WTC11 (cell line): Measurements from ENCODE around the gene PHF12. TPM values are rescaled to one million over a fixed set of nuclear protein-coding genes. Genes with fewer than 3 reads are reported as not detected.

ENCODE experiments used
- ATAC-seq: fragments of 200-7000 bp; cut with Tn5 transposase; 2 replicates; pipeline ENCODE4 v1.10.0; 2021; ENCODE audit warnings: mild to moderate bottlenecking, moderate library complexity
- CTCF ChIA-PET: fragments of 300-600 bp; sonication (Branson Sonifier 250); formaldehyde crosslinking; loops from one replicate; lab custom pipeline; 2021; ENCODE audit warnings: antibody characterized with exemption; lab: Charles Lee
- POLR2A ChIA-PET: fragments of 350-600 bp; sonication (Branson Sonifier 250); formaldehyde crosslinking; loops from one replicate; lab custom pipeline; 2021; ENCODE audit warnings: antibody characterized with exemption; lab: Charles Lee
- DNase-seq: peaks from one replicate; pipeline ENCODE4 v3.0.0; 2021; ENCODE audit warnings: low spot score
- H3K27ac Mint-ChIP-seq: 2 replicates; pipeline ENCODE4 v1.8.0; 2021; ENCODE audit warnings: mixed read lengths
- H3K27me3 Mint-ChIP-seq: 2 replicates; pipeline ENCODE4 v1.8.0; 2021; ENCODE audit warnings: low read depth, mild to moderate bottlenecking, moderate library complexity, mixed read lengths
- H3K36me3 Mint-ChIP-seq: 2 replicates; pipeline ENCODE4 v1.8.0; 2021; ENCODE audit warnings: mixed read lengths
- H3K4me1 Mint-ChIP-seq: 2 replicates; pipeline ENCODE4 v1.8.0; 2022; ENCODE audit warnings: mixed read lengths
- H3K4me3 Mint-ChIP-seq: 2 replicates; pipeline ENCODE4 v1.8.0; 2021; ENCODE audit warnings: mild to moderate bottlenecking, moderate library complexity, mixed read lengths
- H3K9me3 Mint-ChIP-seq: 2 replicates; pipeline ENCODE4 v1.8.0; 2021; ENCODE audit warnings: mixed read lengths
- ATF1 ChIP-seq: sonication (generic); formaldehyde crosslinking; IDR thresholded peaks from 2 replicates; pipeline ENCODE4 v1.8.1; 2023; ENCODE audit warnings: mild to moderate bottlenecking, moderate library complexity, missing genetic modification reagents
- IRF2 ChIP-seq: sonication (generic); formaldehyde crosslinking; IDR thresholded peaks from 2 replicates; pipeline ENCODE4 v1.8.0; 2022; ENCODE audit warnings: low read depth, missing genetic modification reagents, borderline replicate concordance
- JAZF1 ChIP-seq: fragments of 250-450 bp; sonication (Bioruptor Pico); IDR thresholded peaks from 2 replicates; pipeline ENCODE4 v1.9.0; 2021; ENCODE audit warnings: moderate library complexity, mild to moderate bottlenecking, inconsistent platforms
- MXD4 ChIP-seq: fragments of 250-450 bp; sonication (Bioruptor Pico); IDR thresholded peaks from 2 replicates; pipeline ENCODE4 v1.8.0; 2021; ENCODE audit warnings: mild to moderate bottlenecking, moderate library complexity, borderline replicate concordance
- MYBL2 ChIP-seq: sonication (generic); formaldehyde crosslinking; IDR thresholded peaks from 2 replicates; pipeline ENCODE4 v1.8.1; 2023; ENCODE audit warnings: mild to moderate bottlenecking, moderate library complexity, missing genetic modification reagents
- NR3C1 ChIP-seq: sonication (generic); formaldehyde crosslinking; conservative IDR thresholded peaks from 2 replicates; pipeline ENCODE4 v1.8.1; 2023; ENCODE audit warnings: low read depth, mild to moderate bottlenecking, missing genetic modification reagents
- RELA ChIP-seq: sonication (generic); formaldehyde crosslinking; IDR thresholded peaks from 2 replicates; pipeline ENCODE4 v1.8.1; 2022; ENCODE audit warnings: missing genetic modification reagents, mild to moderate bottlenecking, borderline replicate concordance
- ZNF263 ChIP-seq: sonication (generic); formaldehyde crosslinking; IDR thresholded peaks from 2 replicates; pipeline ENCODE4 v1.8.1; 2022; ENCODE audit warnings: low read depth, mild to moderate bottlenecking, moderate library complexity, missing genetic modification reagents
- total RNA-seq: library from RNA; stranded (reverse); gene quantifications from 3 replicates; pipeline ENCODE4 v1.2.3, GENCODE V29; 2021
- TF ChIP-seq, protein P1 (sequence below): sonication (generic); formaldehyde crosslinking; IDR thresholded peaks from 2 replicates; pipeline ENCODE4 v1.8.1; 2023; ENCODE audit warnings: mild to moderate bottlenecking, moderate library complexity, missing genetic modification reagents
- TF ChIP-seq, protein P2 (sequence below): fragments of 250-450 bp; sonication (Bioruptor Pico); IDR thresholded peaks from 2 replicates; pipeline ENCODE4 v1.9.0; 2021; ENCODE audit warnings: mild to moderate bottlenecking
- TF ChIP-seq, protein P3 (sequence below): fragments of 250-450 bp; sonication (Bioruptor Pico); IDR thresholded peaks from 2 replicates; pipeline ENCODE4 v2.1.2; 2022; ENCODE audit warnings: mild to moderate bottlenecking, moderate library complexity
- TF ChIP-seq, protein P4 (sequence below): fragments of 250-450 bp; sonication (Bioruptor Pico); IDR thresholded peaks from 2 replicates; pipeline ENCODE4 v1.9.0; 2021; ENCODE audit warnings: mild to moderate bottlenecking, borderline replicate concordance
- TF ChIP-seq, protein P5 (sequence below): sonication (generic); formaldehyde crosslinking; IDR thresholded peaks from 2 replicates; pipeline ENCODE4 v1.8.1; 2022; ENCODE audit warnings: low read depth, missing genetic modification reagents, borderline replicate concordance
- TF ChIP-seq, protein P6 (sequence below): fragments of 200-600 bp; IDR thresholded peaks from 2 replicates; pipeline ENCODE4 v1.8.0; 2022; ENCODE audit warnings: antibody characterized with exemption
- TF ChIP-seq, protein P7 (sequence below): fragments of 250-450 bp; sonication (Bioruptor Pico); IDR thresholded peaks from 2 replicates; pipeline ENCODE4 v1.8.0; 2021; ENCODE audit warnings: mild to moderate bottlenecking

PHF12 gene
- total RNA-seq, 1 experiment from 2014 or later = 69.8 TPM

DNA sequence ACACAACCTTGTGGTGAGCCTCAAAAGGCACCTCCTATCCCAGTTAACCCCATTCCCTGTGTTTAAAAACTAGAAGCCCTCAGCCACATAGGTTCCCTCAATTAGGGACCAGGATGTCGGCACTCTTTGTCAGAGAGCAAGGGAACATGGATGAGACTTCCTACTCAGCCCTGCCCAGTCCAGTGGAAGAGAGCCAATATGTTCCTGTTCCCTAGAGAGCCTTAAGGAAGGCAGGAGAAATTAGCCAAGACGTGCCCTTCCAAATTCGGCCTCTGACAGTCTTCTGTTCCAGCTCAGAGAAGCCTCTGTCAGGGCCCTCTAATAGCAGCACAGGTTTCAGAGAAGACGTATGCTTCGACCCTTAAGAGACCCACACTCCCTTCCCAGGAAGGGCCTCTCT, 33.9 kb downstream of the PHF12 start (continued):
- TF ChIP-seq, protein P1, sequence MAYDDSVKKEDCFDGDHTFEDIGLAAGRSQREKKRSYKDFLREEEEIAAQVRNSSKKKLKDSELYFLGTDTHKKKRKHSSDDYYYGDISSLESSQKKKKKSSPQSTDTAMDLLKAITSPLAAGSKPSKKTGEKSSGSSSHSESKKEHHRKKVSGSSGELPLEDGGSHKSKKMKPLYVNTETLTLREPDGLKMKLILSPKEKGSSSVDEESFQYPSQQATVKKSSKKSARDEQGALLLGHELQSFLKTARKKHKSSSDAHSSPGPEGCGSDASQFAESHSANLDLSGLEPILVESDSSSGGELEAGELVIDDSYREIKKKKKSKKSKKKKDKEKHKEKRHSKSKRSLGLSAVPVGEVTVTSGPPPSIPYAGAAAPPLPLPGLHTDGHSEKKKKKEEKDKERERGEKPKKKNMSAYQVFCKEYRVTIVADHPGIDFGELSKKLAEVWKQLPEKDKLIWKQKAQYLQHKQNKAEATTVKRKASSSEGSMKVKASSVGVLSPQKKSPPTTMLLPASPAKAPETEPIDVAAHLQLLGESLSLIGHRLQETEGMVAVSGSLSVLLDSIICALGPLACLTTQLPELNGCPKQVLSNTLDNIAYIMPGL = no peak
- TF ChIP-seq MXD4 = no peak
- TF ChIP-seq NR3C1 (CRISPR knock-in tag) = no peak
- TF ChIP-seq, protein P2, sequence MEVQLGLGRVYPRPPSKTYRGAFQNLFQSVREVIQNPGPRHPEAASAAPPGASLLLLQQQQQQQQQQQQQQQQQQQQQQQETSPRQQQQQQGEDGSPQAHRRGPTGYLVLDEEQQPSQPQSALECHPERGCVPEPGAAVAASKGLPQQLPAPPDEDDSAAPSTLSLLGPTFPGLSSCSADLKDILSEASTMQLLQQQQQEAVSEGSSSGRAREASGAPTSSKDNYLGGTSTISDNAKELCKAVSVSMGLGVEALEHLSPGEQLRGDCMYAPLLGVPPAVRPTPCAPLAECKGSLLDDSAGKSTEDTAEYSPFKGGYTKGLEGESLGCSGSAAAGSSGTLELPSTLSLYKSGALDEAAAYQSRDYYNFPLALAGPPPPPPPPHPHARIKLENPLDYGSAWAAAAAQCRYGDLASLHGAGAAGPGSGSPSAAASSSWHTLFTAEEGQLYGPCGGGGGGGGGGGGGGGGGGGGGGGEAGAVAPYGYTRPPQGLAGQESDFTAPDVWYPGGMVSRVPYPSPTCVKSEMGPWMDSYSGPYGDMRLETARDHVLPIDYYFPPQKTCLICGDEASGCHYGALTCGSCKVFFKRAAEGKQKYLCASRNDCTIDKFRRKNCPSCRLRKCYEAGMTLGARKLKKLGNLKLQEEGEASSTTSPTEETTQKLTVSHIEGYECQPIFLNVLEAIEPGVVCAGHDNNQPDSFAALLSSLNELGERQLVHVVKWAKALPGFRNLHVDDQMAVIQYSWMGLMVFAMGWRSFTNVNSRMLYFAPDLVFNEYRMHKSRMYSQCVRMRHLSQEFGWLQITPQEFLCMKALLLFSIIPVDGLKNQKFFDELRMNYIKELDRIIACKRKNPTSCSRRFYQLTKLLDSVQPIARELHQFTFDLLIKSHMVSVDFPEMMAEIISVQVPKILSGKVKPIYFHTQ (CRISPR knock-in tag) = no peak
- TF ChIP-seq MYBL2 (CRISPR knock-in tag) = no peak
- TF ChIP-seq ATF1 (CRISPR knock-in tag) = no peak

DNA sequence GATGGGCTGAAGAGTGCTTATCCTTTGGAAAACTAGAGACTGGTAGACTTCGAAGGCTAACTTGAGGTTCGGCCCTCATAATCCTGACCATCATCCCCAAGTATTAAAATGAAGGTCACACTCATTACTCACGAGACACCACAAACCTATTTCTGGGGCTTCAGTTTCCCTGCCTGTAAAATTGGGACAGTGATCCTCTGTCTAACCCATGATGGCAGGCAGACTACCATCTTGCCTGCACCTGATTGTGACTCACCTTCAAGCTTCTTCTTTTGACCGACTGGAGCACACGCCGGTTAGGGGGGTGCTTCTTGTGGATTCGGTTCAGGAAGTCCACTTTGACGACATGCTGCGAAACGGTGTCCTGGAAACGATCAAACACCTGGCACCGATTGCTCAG, 34.3 kb downstream of the PHF12 start:
- H3K4me1 Mint-ChIP-seq = no peaks in the 10 kb centered on the region
- H3K4me3 Mint-ChIP-seq = no peak overlapping the region
- H3K27me3 Mint-ChIP-seq = no peaks in the 10 kb centered on the region
- ATAC-seq (no peak), DNase-seq (no peak)
- ChIA-PET CTCF (interaction anchor here (0.8 to 2.4 kb wide), 11 partner anchors 9 to 200 kb away, joined by 3 to 27 read pairs (median 4); partner anchors contain the start of gene DHRS13), POLR2A (interaction anchor here (0.9 kb wide), 1 partner anchor 20 kb away, joined by 3 read pairs; no protein-coding TSS in a partner anchor)
- peaks cover 91% of the 10 kb centered on the region for H3K36me3 Mint-ChIP-seq
- 0 out of 2 replicates have a peak overlapping the region, but pooled peaks have one; percentile 44 for H3K27ac Mint-ChIP-seq
- H3K9me3 Mint-ChIP-seq = no peaks in the 10 kb centered on the region
- TF ChIP-seq, protein P3, sequence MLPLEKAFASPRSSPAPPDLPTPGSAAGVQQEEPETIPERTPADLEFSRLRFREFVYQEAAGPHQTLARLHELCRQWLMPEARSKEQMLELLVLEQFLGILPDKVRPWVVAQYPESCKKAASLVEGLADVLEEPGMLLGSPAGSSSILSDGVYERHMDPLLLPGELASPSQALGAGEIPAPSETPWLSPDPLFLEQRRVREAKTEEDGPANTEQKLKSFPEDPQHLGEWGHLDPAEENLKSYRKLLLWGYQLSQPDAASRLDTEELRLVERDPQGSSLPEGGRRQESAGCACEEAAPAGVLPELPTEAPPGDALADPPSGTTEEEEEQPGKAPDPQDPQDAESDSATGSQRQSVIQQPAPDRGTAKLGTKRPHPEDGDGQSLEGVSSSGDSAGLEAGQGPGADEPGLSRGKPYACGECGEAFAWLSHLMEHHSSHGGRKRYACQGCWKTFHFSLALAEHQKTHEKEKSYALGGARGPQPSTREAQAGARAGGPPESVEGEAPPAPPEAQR = no peak
- TF ChIP-seq, protein P4, sequence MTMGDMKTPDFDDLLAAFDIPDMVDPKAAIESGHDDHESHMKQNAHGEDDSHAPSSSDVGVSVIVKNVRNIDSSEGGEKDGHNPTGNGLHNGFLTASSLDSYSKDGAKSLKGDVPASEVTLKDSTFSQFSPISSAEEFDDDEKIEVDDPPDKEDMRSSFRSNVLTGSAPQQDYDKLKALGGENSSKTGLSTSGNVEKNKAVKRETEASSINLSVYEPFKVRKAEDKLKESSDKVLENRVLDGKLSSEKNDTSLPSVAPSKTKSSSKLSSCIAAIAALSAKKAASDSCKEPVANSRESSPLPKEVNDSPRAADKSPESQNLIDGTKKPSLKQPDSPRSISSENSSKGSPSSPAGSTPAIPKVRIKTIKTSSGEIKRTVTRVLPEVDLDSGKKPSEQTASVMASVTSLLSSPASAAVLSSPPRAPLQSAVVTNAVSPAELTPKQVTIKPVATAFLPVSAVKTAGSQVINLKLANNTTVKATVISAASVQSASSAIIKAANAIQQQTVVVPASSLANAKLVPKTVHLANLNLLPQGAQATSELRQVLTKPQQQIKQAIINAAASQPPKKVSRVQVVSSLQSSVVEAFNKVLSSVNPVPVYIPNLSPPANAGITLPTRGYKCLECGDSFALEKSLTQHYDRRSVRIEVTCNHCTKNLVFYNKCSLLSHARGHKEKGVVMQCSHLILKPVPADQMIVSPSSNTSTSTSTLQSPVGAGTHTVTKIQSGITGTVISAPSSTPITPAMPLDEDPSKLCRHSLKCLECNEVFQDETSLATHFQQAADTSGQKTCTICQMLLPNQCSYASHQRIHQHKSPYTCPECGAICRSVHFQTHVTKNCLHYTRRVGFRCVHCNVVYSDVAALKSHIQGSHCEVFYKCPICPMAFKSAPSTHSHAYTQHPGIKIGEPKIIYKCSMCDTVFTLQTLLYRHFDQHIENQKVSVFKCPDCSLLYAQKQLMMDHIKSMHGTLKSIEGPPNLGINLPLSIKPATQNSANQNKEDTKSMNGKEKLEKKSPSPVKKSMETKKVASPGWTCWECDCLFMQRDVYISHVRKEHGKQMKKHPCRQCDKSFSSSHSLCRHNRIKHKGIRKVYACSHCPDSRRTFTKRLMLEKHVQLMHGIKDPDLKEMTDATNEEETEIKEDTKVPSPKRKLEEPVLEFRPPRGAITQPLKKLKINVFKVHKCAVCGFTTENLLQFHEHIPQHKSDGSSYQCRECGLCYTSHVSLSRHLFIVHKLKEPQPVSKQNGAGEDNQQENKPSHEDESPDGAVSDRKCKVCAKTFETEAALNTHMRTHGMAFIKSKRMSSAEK (CRISPR knock-in tag) = no peak
- TF ChIP-seq, protein P2 (CRISPR knock-in tag) = no peak
- TF ChIP-seq ZNF263 (no peak), IRF2 (no peak), JAZF1 (no peak), RELA (no peak)
- TF ChIP-seq, protein P5, sequence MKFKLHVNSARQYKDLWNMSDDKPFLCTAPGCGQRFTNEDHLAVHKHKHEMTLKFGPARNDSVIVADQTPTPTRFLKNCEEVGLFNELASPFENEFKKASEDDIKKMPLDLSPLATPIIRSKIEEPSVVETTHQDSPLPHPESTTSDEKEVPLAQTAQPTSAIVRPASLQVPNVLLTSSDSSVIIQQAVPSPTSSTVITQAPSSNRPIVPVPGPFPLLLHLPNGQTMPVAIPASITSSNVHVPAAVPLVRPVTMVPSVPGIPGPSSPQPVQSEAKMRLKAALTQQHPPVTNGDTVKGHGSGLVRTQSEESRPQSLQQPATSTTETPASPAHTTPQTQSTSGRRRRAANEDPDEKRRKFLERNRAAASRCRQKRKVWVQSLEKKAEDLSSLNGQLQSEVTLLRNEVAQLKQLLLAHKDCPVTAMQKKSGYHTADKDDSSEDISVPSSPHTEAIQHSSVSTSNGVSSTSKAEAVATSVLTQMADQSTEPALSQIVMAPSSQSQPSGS (CRISPR knock-in tag) = no peak
- TF ChIP-seq, protein P6, sequence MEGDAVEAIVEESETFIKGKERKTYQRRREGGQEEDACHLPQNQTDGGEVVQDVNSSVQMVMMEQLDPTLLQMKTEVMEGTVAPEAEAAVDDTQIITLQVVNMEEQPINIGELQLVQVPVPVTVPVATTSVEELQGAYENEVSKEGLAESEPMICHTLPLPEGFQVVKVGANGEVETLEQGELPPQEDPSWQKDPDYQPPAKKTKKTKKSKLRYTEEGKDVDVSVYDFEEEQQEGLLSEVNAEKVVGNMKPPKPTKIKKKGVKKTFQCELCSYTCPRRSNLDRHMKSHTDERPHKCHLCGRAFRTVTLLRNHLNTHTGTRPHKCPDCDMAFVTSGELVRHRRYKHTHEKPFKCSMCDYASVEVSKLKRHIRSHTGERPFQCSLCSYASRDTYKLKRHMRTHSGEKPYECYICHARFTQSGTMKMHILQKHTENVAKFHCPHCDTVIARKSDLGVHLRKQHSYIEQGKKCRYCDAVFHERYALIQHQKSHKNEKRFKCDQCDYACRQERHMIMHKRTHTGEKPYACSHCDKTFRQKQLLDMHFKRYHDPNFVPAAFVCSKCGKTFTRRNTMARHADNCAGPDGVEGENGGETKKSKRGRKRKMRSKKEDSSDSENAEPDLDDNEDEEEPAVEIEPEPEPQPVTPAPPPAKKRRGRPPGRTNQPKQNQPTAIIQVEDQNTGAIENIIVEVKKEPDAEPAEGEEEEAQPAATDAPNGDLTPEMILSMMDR = no peak
- TF ChIP-seq, protein P7, sequence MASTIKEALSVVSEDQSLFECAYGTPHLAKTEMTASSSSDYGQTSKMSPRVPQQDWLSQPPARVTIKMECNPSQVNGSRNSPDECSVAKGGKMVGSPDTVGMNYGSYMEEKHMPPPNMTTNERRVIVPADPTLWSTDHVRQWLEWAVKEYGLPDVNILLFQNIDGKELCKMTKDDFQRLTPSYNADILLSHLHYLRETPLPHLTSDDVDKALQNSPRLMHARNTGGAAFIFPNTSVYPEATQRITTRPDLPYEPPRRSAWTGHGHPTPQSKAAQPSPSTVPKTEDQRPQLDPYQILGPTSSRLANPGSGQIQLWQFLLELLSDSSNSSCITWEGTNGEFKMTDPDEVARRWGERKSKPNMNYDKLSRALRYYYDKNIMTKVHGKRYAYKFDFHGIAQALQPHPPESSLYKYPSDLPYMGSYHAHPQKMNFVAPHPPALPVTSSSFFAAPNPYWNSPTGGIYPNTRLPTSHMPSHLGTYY (CRISPR knock-in tag) = no peak
